RWPE1 (cell line): ENCODE results near the gene IDH2.
"Not testable (repeated sequence)": the region's sequence is repeated elsewhere in the genome, so short reads cannot be mapped to it uniquely, and the experiment has no call there.

ENCODE experiments used
- CTCF ChIA-PET: fragments of 350-600 bp; sonication (Branson Sonifier 250); formaldehyde crosslinking; extraction: SDS; loops from one replicate; lab custom pipeline; 2021; lab: Yijun Ruan, JAX
- POLR2A ChIA-PET: fragments of 400-600 bp; formaldehyde crosslinking; extraction: SDS; loops from one replicate; lab custom pipeline; 2020; ENCODE audit warnings: antibody characterized with exemption; ENCODE audit not compliant: low non-redundant PET; lab: Yijun Ruan, JAX
- DNase-seq: peaks from one replicate; pipeline ENCODE4 v3.0.0; 2012; ENCODE audit warnings: low spot score
- H3K27ac ChIP-seq: fragments of 450-650 bp; 2 replicates; pipeline ENCODE4 v1.5.1; 2017
- TF ChIP-seq, protein P1 (sequence below): fragments of 450-650 bp; conservative IDR thresholded peaks from 2 replicates; pipeline ENCODE4 v1.5.1; 2017; ENCODE audit warnings: low read depth, mild to moderate bottlenecking

Gene IDH2

DNA sequence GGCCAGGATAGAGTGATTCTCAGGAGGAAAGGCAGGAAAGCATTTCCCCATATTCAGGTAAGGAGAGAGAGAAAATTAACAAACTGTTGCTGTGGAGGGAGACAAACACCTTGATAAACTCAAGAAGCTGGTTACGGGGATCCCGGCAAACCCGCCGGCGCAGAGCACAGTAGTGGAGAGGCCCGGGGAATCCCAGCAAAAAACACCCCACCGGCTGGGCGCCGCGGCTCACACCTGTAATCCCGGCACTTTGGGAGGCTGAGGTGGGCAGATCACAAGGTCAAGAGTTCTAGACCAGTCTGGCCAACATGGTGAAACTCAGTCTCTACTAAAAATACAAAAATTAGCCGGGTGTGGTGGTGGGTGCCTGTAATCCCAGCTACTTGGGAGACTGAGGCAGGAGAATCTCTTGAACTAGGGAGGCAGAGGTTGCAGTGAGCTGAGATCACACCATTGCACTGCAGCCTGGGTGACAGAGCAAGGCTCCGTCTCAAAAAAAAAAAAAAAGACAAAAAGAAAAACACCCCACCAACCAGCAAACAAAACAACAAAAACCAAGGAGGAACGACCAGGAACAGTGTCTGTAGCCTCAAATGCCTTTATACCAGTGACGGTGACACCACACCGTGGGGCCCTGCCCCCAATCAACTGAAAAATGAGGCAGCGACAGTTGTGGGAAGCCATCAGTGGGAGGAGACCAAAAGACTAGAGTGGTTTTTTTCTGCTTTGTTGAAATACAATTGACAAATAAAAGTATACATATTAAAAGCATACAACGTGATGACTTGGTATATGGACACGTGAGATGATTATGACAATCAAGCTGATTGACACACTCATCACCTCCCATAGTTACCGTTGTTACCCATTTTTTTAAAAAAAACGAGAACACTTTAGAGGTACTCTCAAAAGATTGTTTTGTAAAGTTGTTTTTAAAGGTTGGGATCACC, 40.2 kb upstream of the IDH2 start:
- ChIA-PET POLR2A (interaction anchor here (0.6 kb wide), 2 partner anchors 24 to 40 kb away, joined by 3 to 9 read pairs; no protein-coding TSS in a partner anchor), CTCF (interaction anchor here (0.6 to 2.0 kb wide), 5 partner anchors 14 to 270 kb away, joined by 3 to 10 read pairs (median 5); partner anchors contain the start of genes CIB1 and GDPGP1)
- TF ChIP-seq, protein P1, sequence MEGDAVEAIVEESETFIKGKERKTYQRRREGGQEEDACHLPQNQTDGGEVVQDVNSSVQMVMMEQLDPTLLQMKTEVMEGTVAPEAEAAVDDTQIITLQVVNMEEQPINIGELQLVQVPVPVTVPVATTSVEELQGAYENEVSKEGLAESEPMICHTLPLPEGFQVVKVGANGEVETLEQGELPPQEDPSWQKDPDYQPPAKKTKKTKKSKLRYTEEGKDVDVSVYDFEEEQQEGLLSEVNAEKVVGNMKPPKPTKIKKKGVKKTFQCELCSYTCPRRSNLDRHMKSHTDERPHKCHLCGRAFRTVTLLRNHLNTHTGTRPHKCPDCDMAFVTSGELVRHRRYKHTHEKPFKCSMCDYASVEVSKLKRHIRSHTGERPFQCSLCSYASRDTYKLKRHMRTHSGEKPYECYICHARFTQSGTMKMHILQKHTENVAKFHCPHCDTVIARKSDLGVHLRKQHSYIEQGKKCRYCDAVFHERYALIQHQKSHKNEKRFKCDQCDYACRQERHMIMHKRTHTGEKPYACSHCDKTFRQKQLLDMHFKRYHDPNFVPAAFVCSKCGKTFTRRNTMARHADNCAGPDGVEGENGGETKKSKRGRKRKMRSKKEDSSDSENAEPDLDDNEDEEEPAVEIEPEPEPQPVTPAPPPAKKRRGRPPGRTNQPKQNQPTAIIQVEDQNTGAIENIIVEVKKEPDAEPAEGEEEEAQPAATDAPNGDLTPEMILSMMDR, result no peak
- no peak overlapping the region for H3K27ac ChIP-seq
- no peak for DNase-seq

DNA sequence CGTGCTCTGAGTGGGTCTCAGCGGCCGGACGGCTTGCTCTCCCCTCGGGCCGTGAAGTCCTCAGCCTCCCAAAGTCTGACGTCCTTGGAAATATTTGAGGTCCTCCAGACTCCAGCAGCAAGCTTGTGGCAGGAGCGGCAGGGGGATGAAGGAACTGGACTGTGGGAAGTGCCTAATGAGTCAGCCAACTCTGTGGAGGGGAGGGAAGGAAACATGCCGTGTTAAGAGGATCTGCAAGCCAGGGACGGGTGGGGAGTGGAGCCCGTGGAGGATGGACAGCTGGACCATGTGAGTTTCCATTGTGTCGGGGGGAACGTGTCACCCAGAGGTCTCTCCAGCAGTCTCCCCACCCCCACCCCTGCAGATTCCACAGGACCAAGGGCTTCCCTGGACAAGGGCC, 39.4 kb upstream of the IDH2 start:
- DNase-seq, result no peak
- ChIA-PET CTCF (interaction anchor here (0.6 to 2.0 kb wide), 3 partner anchors 80 to 500 kb away, joined by 3 to 10 read pairs (median 3); no protein-coding TSS in a partner anchor), POLR2A (interaction anchor here (0.6 kb wide), 1 partner anchor 39 kb away, joined by 9 read pairs; no protein-coding TSS in a partner anchor)
- TF ChIP-seq, protein P1, result no peak
- no peak overlapping the region for H3K27ac ChIP-seq

DNA sequence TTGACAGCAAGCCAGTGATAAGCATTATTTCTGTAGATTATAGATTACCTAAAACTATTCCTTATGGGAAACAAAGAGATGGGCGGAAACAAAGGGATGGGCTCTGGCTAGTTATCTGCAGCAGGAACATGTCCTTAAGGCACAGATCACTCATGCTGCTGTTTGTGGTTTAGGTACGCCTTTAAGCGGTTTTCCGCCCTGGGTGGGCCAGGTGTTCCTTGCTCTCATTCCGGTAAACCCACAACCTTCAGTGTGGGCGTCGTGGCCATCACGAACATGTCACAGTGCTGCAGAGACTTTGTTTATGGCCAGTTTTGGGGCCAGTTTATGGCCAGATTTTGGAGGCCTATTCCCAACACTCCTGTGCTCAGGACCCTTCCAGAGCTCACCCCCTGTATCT, 37.3 kb upstream of the IDH2 start:
- POLR2A ChIA-PET, result interaction anchor here (0.6 kb wide), 1 partner anchor 22 kb away, joined by 11 read pairs; no protein-coding TSS in a partner anchor
- CTCF ChIA-PET, H3K27ac ChIP-seq, DNase-seq: not testable (repeated sequence)

- ChIA-PET CTCF (no interaction called here), POLR2A (no interaction called here)
- TF ChIP-seq, protein P1, result no peak
- DNase-seq, result no peak
- H3K27ac ChIP-seq, result no peak overlapping the region
Measured at GRCh38 chr15:90138071-90138833, 36.0 kb upstream of the IDH2 start.

DNA sequence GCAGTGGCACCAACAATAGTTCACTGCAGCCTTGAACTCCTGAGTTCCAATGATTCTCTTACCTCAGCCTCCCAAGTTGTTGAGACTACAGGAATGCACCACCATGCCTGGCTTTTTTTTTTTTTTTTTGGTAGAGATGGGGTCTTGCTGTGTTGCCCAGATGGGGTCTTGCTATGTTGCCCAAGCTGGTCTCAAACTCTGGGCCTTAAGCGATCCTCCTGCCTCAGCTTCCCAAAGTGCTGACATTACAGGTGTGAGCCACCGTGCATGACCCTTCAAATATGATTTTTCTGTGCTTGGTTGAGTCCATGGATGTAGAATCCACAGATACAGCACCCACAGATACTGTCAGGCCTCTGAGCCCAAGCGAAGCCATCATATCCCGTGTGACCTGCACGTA, 30.2 kb upstream of the IDH2 start:
- H3K27ac ChIP-seq, result no peak overlapping the region
- DNase-seq, result no peak
- ChIA-PET CTCF (no interaction called here), POLR2A (no interaction called here)
- TF ChIP-seq, protein P1, result no peak

DNA sequence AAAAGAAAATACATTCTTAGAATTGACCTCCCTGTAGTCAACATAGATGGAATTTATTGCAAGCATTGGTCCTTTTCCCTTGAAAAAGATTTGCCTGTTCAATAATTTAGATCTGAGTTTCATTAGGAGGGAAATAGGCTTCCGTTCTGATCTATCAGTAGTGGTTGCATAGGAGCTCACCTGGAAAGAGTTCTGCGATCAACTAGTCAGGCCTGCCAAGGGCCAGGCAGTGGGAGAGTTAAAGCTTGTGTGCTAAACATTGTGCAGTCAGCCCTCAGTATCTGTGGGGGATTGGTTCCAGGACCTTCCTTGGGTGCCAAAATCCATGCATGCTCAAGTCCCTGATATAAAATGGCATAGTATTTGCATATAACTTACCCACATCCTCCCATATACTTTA, 29.6 kb upstream of the IDH2 start:
- TF ChIP-seq, protein P1, result no peak
- no peak for DNase-seq
- ChIA-PET CTCF (no interaction called here), POLR2A (no interaction called here)
- no peak overlapping the region for H3K27ac ChIP-seq
